Memory B cell (primary cell): ENCODE data around the gene ADK.
A peak's percentile ranks its signal among the peaks of the same experiment; 100 is the strongest.
"Not testable (repeated sequence)": the region's sequence is repeated elsewhere in the genome, so short reads cannot be mapped to it uniquely, and the experiment has no call there.

Source experiments
- ATAC-seq: fragments of 150-1000 bp; cut with Tn5 transposase; 2 replicates; pipeline ENCODE4 v1.10.0; 2021; ENCODE audit warnings: low read depth, mild to moderate bottlenecking, moderate library complexity
- DNase-seq, 2 donors: peaks; one replicate each; pipeline ENCODE4 v3.0.0; 2022; ENCODE audit warnings: low spot score in 2 of 2
- H3K27ac Mint-ChIP-seq: one replicate; pipeline ENCODE4 v1.8.0; 2022; ENCODE audit warnings: mild to moderate bottlenecking, moderate library complexity, mixed read lengths
- H3K27me3 Mint-ChIP-seq: one replicate; pipeline ENCODE4 v1.8.0; 2022; ENCODE audit warnings: mixed read lengths
- H3K36me3 Mint-ChIP-seq: one replicate; pipeline ENCODE4 v1.8.0; 2022; ENCODE audit warnings: mild to moderate bottlenecking, mixed read lengths
- H3K4me1 Mint-ChIP-seq: one replicate; pipeline ENCODE4 v1.8.0; 2022; ENCODE audit warnings: mixed read lengths
- H3K4me3 Mint-ChIP-seq: one replicate; pipeline ENCODE4 v1.8.0; 2022; ENCODE audit warnings: mild to moderate bottlenecking, moderate library complexity, mixed read lengths
- H3K9me3 Mint-ChIP-seq: one replicate; pipeline ENCODE4 v1.8.0; 2022; ENCODE audit warnings: mixed read lengths

Gene ADK

GRCh38 chr10:74122060-74122459, 29.0 kb upstream of the ADK start:
- Mint-ChIP-seq H3K27me3 (no peaks in the 10 kb centered on the region), H3K4me3 (no peak overlapping the region), H3K4me1 (peaks cover 2% of the 10 kb centered on the region), H3K9me3 (no peaks in the 10 kb centered on the region), H3K27ac (peak overlapping the region; percentile 29), H3K36me3 (peaks cover 41% of the 10 kb centered on the region)
- DNase-seq (no peak), ATAC-seq (no peak)

GRCh38 chr10:74123081-74123480, 27.9 kb upstream of the ADK start:
- no peak for ATAC-seq
- H3K27me3 Mint-ChIP-seq = no peaks in the 10 kb centered on the region
- H3K36me3 Mint-ChIP-seq = peaks cover 43% of the 10 kb centered on the region
- H3K27ac Mint-ChIP-seq = peak overlapping the region; percentile 29
- no peak overlapping the region for H3K4me3 Mint-ChIP-seq
- no peaks in the 10 kb centered on the region for H3K4me1 Mint-ChIP-seq
- H3K9me3 Mint-ChIP-seq = no peaks in the 10 kb centered on the region
- DNase-seq = no peak

- H3K27ac Mint-ChIP-seq = no peak overlapping the region
- no peak for DNase-seq
- H3K9me3 Mint-ChIP-seq = no peaks in the 10 kb centered on the region
- H3K4me1 Mint-ChIP-seq = no peaks in the 10 kb centered on the region
- no peaks in the 10 kb centered on the region for H3K27me3 Mint-ChIP-seq
- no peak overlapping the region for H3K4me3 Mint-ChIP-seq
- peaks cover 32% of the 10 kb centered on the region for H3K36me3 Mint-ChIP-seq
- ATAC-seq = no peak
Observed at GRCh38 chr10:74133923-74134820, 16.8 kb upstream of the ADK start.

- Mint-ChIP-seq H3K36me3 (peaks cover 30% of the 10 kb centered on the region), H3K27me3 (no peaks in the 10 kb centered on the region)
Observed at GRCh38 chr10:74135452-74135851, 15.6 kb upstream of the ADK start.

GRCh38 chr10:74137992-74138391, 13.0 kb upstream of the ADK start:
- ATAC-seq (peak; percentile 51), DNase-seq (no peak)
- Mint-ChIP-seq H3K27me3 (no peaks in the 10 kb centered on the region), H3K27ac (peak overlapping the region; percentile 14), H3K36me3 (peaks cover 25% of the 10 kb centered on the region), H3K9me3 (no peaks in the 10 kb centered on the region), H3K4me3 (no peak overlapping the region), H3K4me1 (peaks cover 6% of the 10 kb centered on the region)

More at GRCh38 chr10:74135452-74135851, 15.6 kb upstream of the ADK start:
- DNase-seq = no peak
- Mint-ChIP-seq H3K4me1 (no peaks in the 10 kb centered on the region), H3K9me3 (no peaks in the 10 kb centered on the region), H3K27ac (no peak overlapping the region), H3K4me3 (no peak overlapping the region)
- no peak for ATAC-seq

- H3K36me3 Mint-ChIP-seq = peaks cover 23% of the 10 kb centered on the region
- not testable (repeated sequence) for H3K27me3 Mint-ChIP-seq, ATAC-seq, H3K4me1 Mint-ChIP-seq, DNase-seq, H3K9me3 Mint-ChIP-seq, H3K27ac Mint-ChIP-seq, H3K4me3 Mint-ChIP-seq
Observed at GRCh38 chr10:74138596-74138995, 12.4 kb upstream of the ADK start.

GRCh38 chr10:74139981-74140380, 11.0 kb upstream of the ADK start:
- H3K4me3 Mint-ChIP-seq = no peak overlapping the region
- no peak for ATAC-seq
- no peaks in the 10 kb centered on the region for H3K9me3 Mint-ChIP-seq
- H3K36me3 Mint-ChIP-seq = peaks cover 15% of the 10 kb centered on the region
- no peak for DNase-seq
- peaks cover 6% of the 10 kb centered on the region for H3K4me1 Mint-ChIP-seq
- no peaks in the 10 kb centered on the region for H3K27me3 Mint-ChIP-seq
- no peak overlapping the region for H3K27ac Mint-ChIP-seq

GRCh38 chr10:74140553-74140952, 10.5 kb upstream of the ADK start:
- no peak overlapping the region for H3K4me3 Mint-ChIP-seq
- no peaks in the 10 kb centered on the region for H3K9me3 Mint-ChIP-seq
- ATAC-seq = no peak
- no peaks in the 10 kb centered on the region for H3K27me3 Mint-ChIP-seq
- no peak overlapping the region for H3K27ac Mint-ChIP-seq
- H3K4me1 Mint-ChIP-seq = peaks cover 6% of the 10 kb centered on the region
- DNase-seq = no peak
- peaks cover 13% of the 10 kb centered on the region for H3K36me3 Mint-ChIP-seq

GRCh38 chr10:74145133-74145532, 5.9 kb upstream of the ADK start:
- Mint-ChIP-seq H3K36me3 (peaks cover 9% of the 10 kb centered on the region), H3K4me1 (peaks cover 23% of the 10 kb centered on the region), H3K9me3 (no peaks in the 10 kb centered on the region), H3K4me3 (no peak overlapping the region), H3K27ac (no peak overlapping the region), H3K27me3 (no peaks in the 10 kb centered on the region)
- ATAC-seq (no peak), DNase-seq (no peak)

GRCh38 chr10:74146980-74147379, 4.0 kb upstream of the ADK start:
- H3K4me1 Mint-ChIP-seq = peaks cover 19% of the 10 kb centered on the region
- DNase-seq, H3K27me3 Mint-ChIP-seq, H3K4me3 Mint-ChIP-seq, H3K36me3 Mint-ChIP-seq, ATAC-seq, H3K9me3 Mint-ChIP-seq: not testable (repeated sequence)
- H3K27ac Mint-ChIP-seq = peak overlapping the region; percentile 58

GRCh38 chr10:74150204-74150989, 624 bp upstream of the ADK start, which contains the start of gene AP3M1:
TSS of gene AP3M1 (minus strand) at chr10:74150828. CDS start at chr10:74138379, 12,449 bp downstream.
- Mint-ChIP-seq H3K4me3 (no peak within 1 kb of the TSS), H3K27me3 (no peaks in the 10 kb centered on the region), H3K36me3 (peaks cover 7% of the 10 kb centered on the region), H3K27ac (no peak within 1 kb of the TSS), H3K9me3 (no peaks in the 10 kb centered on the region), H3K4me1 (peaks cover 42% of the 10 kb centered on the region)
- ATAC-seq = peak; percentile 54
- DNase-seq = peak in 1 of 2 donors; percentile 76

- H3K36me3 Mint-ChIP-seq = peaks cover 2% of the 10 kb centered on the region
- peak overlapping the region; percentile 54 for H3K4me3 Mint-ChIP-seq
- no peak overlapping the region for H3K27ac Mint-ChIP-seq
- DNase-seq (no peak), ATAC-seq (no peak)
- H3K27me3 Mint-ChIP-seq = no peaks in the 10 kb centered on the region
- H3K9me3 Mint-ChIP-seq = no peaks in the 10 kb centered on the region
- peaks cover 39% of the 10 kb centered on the region for H3K4me1 Mint-ChIP-seq
Observed at GRCh38 chr10:74151879-74152722, 1.1 kb downstream of the ADK start.

GRCh38 chr10:74153123-74153522, 2.1 kb downstream of the ADK start:
- Mint-ChIP-seq H3K36me3 (no peaks in the 10 kb centered on the region), H3K4me3 (peak overlapping the region; percentile 54), H3K4me1 (peaks cover 37% of the 10 kb centered on the region), H3K9me3 (no peaks in the 10 kb centered on the region), H3K27ac (no peak overlapping the region), H3K27me3 (no peaks in the 10 kb centered on the region)
- no peak for ATAC-seq
- DNase-seq = no peak
